SK-N-SH treated with all-trans-retinoic acid at 6 μM for 48 hours (cell line): ENCODE results near the gene RNFT2.

Experiments
- ATAC-seq: fragments of 200-7000 bp; cut with Tn5 transposase; 3 replicates; pipeline ENCODE4 v1.9.1; 2020; ENCODE audit warnings: mild to moderate bottlenecking, moderate library complexity
- ARNTL ChIP-seq: fragments of 450-650 bp; formaldehyde crosslinking; IDR thresholded peaks from 2 replicates; pipeline ENCODE4 v1.5.0; 2020; ENCODE audit warnings: low read depth, mild to moderate bottlenecking, moderate library complexity, borderline replicate concordance
- BACH2 ChIP-seq: fragments of 250-450 bp; sonication (Bioruptor Pico); IDR thresholded peaks from 2 replicates; pipeline ENCODE4 v1.9.0; 2021; ENCODE audit warnings: mild to moderate bottlenecking, borderline replicate concordance
- CSDC2 ChIP-seq: fragments of 250-450 bp; sonication (Bioruptor Pico); IDR thresholded peaks from 2 replicates; pipeline ENCODE4 v1.5.0; 2020; ENCODE audit warnings: mild to moderate bottlenecking, moderate library complexity
- CSRNP3 ChIP-seq: fragments of 250-450 bp; sonication (Bioruptor Pico); IDR thresholded peaks from 2 replicates; pipeline ENCODE4 v1.5.1; 2021; ENCODE audit warnings: mild to moderate bottlenecking, moderate library complexity
- ESRRG ChIP-seq: fragments of 250-450 bp; sonication (Bioruptor Pico); IDR thresholded peaks from 2 replicates; pipeline ENCODE4 v1.6.1; 2021; ENCODE audit warnings: mild to moderate bottlenecking
- GLIS3 ChIP-seq: fragments of 250-450 bp; sonication (Bioruptor Pico); IDR thresholded peaks from 2 replicates; pipeline ENCODE4 v1.5.0; 2020; ENCODE audit warnings: mild to moderate bottlenecking, moderate library complexity
- ISL1 ChIP-seq: fragments of 250-450 bp; sonication (Bioruptor Pico); IDR thresholded peaks from 2 replicates; pipeline ENCODE4 v2.1.2; 2022; ENCODE audit warnings: mild to moderate bottlenecking, moderate library complexity
- OSR1 ChIP-seq: fragments of 250-450 bp; sonication (Bioruptor Pico); IDR thresholded peaks from 2 replicates; pipeline ENCODE4 v1.8.0; 2022; ENCODE audit warnings: moderate library complexity, mild to moderate bottlenecking, inconsistent platforms
- PATZ1 ChIP-seq: fragments of 250-450 bp; sonication (Bioruptor Pico); IDR thresholded peaks from 2 replicates; pipeline ENCODE4 v1.8.0; 2020; ENCODE audit warnings: mild to moderate bottlenecking, moderate library complexity, borderline replicate concordance
- PPARA ChIP-seq: fragments of 250-450 bp; sonication (Bioruptor Pico); IDR thresholded peaks from 2 replicates; pipeline ENCODE4 v1.5.0; 2020; ENCODE audit warnings: mild to moderate bottlenecking, borderline replicate concordance
- RARB ChIP-seq: fragments of 250-450 bp; sonication (Bioruptor Pico); IDR thresholded peaks from 2 replicates; pipeline ENCODE4 v1.8.0; 2021; ENCODE audit warnings: mild to moderate bottlenecking, moderate library complexity
- SNAI2 ChIP-seq: fragments of 250-450 bp; sonication (Bioruptor Pico); IDR thresholded peaks from 2 replicates; pipeline ENCODE4 v1.5.0; 2020; ENCODE audit warnings: mild to moderate bottlenecking, moderate library complexity
- TCF4 ChIP-seq: fragments of 250-450 bp; sonication (Bioruptor Pico); IDR thresholded peaks from 2 replicates; pipeline ENCODE4 v1.8.0; 2021; ENCODE audit warnings: mild to moderate bottlenecking, moderate library complexity, borderline replicate concordance
- TOX ChIP-seq: fragments of 250-450 bp; sonication (Bioruptor Pico); IDR thresholded peaks from 2 replicates; pipeline ENCODE4 v1.8.0; 2021; ENCODE audit warnings: mild to moderate bottlenecking, moderate library complexity, borderline replicate concordance
- ZC3H10 ChIP-seq: fragments of 250-450 bp; sonication (Bioruptor Pico); IDR thresholded peaks from 2 replicates; pipeline ENCODE4 v1.5.1; 2021; ENCODE audit warnings: mild to moderate bottlenecking, moderate library complexity
- ZFP3 ChIP-seq: fragments of 250-450 bp; sonication (Bioruptor Pico); IDR thresholded peaks from 2 replicates; pipeline ENCODE4 v1.5.0; 2020; ENCODE audit warnings: mild to moderate bottlenecking, moderate library complexity
- ZFP30 ChIP-seq: fragments of 450-650 bp; formaldehyde crosslinking; IDR thresholded peaks from 2 replicates; pipeline ENCODE4 v1.5.0; 2022; ENCODE audit warnings: mild to moderate bottlenecking, moderate library complexity
- ZNF565 ChIP-seq: fragments of 450-650 bp; formaldehyde crosslinking; conservative IDR thresholded peaks from 2 replicates; pipeline ENCODE4 v1.5.0; 2020; ENCODE audit warnings: low read depth, mild to moderate bottlenecking, moderate library complexity
- ZNF70 ChIP-seq: fragments of 450-650 bp; formaldehyde crosslinking; IDR thresholded peaks from 2 replicates; pipeline ENCODE4 v1.5.0; 2020; ENCODE audit warnings: mild to moderate bottlenecking, moderate library complexity
- ZNF8 ChIP-seq: fragments of 450-650 bp; formaldehyde crosslinking; IDR thresholded peaks from 2 replicates; pipeline ENCODE4 v1.5.0; 2020; ENCODE audit warnings: mild to moderate bottlenecking, moderate library complexity
- TF ChIP-seq, protein P1 (sequence below): fragments of 250-450 bp; sonication (Bioruptor Pico); IDR thresholded peaks from 2 replicates; pipeline ENCODE4 v1.8.0; 2021; ENCODE audit warnings: low read depth, mild to moderate bottlenecking, moderate library complexity, borderline replicate concordance

RNFT2 gene

DNA sequence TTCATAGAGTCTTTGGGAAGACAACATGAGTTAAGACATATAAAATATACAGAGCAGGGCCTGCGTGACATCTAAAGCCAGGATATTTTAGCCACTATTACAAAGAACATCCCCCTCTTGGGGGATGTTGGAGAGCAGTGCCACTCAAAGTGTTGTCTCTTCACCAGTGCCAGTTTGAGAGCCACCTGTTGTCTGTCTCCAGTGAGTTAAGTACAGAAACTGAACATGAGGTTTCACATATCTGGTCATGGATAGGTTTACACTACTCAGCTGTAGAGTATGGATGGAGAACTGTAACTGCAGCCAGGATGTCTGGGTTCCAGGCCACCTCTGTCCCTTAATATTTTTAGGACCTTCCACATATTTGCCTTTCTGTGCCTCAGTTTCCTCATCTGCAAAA, 39.1 kb downstream of the RNFT2 start:
- no peak for TF ChIP-seq ARNTL (CRISPR knock-in tag)
- TF ChIP-seq CSRNP3 (CRISPR knock-in tag): no peak
- no peak for TF ChIP-seq PPARA
- TF ChIP-seq ZNF70: no peak
- no peak for TF ChIP-seq ZNF8
- no peak for TF ChIP-seq PATZ1
- no peak for TF ChIP-seq ZFP3
- no peak for TF ChIP-seq OSR1 (CRISPR knock-in tag)
- TF ChIP-seq TOX: no peak
- TF ChIP-seq TCF4 (CRISPR knock-in tag): no peak
- TF ChIP-seq ZFP30 (CRISPR knock-in tag): no peak
- TF ChIP-seq, protein P1, sequence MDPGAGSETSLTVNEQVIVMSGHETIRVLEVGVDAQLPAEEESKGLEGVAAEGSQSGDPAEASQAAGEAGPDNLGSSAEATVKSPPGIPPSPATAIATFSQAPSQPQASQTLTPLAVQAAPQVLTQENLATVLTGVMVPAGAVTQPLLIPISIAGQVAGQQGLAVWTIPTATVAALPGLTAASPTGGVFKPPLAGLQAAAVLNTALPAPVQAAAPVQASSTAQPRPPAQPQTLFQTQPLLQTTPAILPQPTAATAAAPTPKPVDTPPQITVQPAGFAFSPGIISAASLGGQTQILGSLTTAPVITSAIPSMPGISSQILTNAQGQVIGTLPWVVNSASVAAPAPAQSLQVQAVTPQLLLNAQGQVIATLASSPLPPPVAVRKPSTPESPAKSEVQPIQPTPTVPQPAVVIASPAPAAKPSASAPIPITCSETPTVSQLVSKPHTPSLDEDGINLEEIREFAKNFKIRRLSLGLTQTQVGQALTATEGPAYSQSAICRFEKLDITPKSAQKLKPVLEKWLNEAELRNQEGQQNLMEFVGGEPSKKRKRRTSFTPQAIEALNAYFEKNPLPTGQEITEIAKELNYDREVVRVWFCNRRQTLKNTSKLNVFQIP (CRISPR knock-in tag): no peak
- TF ChIP-seq, all 23 proteins: peak for 0
- no peak for ATAC-seq

- ATAC-seq: no peak
- TF ChIP-seq BACH2 (CRISPR knock-in tag) (no peak), SNAI2 (CRISPR knock-in tag) (no peak), ZNF565 (CRISPR knock-in tag) (no peak), ZNF70 (no peak), OSR1 (CRISPR knock-in tag) (no peak), TOX (no peak), ZFP3 (no peak), ISL1 (CRISPR knock-in tag) (no peak), TCF4 (CRISPR knock-in tag) (no peak), ZNF8 (no peak), RARB (CRISPR knock-in tag) (no peak), PATZ1 (no peak), ARNTL (CRISPR knock-in tag) (no peak), GLIS3 (CRISPR knock-in tag) (no peak), ZC3H10 (CRISPR knock-in tag) (no peak), ESRRG (CRISPR knock-in tag) (no peak), PPARA (no peak), ZFP30 (CRISPR knock-in tag) (no peak)
- TF ChIP-seq, protein P1 (CRISPR knock-in tag): no peak
These were observed 41.5 kb downstream of the RNFT2 start for GRCh38 chr12:116779597-116779996.

DNA sequence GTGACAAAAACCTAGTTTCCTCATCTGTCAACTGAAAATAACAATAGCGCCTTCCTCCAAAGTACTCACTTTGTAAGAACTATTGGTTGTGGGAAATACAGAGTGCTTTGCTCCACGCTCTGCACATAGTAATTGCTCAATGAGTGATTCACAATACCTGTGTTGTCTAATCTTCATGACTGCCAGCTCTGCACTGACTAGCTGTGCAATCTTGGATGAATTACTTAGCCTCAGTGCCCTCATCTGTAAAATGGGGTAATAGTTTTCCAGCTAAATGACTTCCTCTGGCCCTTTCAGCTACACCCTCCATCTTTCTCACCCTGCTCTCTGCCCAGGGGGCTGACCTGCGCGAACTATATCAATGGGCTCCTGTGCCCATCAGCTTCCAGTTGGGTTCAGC, 42.8 kb downstream of the RNFT2 start:
- TF ChIP-seq ZFP30 (CRISPR knock-in tag) (no peak), CSDC2 (CRISPR knock-in tag) (no peak), RARB (CRISPR knock-in tag) (no peak), ZC3H10 (CRISPR knock-in tag) (no peak), ZFP3 (no peak), ZNF8 (no peak), ZNF70 (no peak), TOX (no peak), ARNTL (CRISPR knock-in tag) (no peak), CSRNP3 (CRISPR knock-in tag) (no peak), ZNF565 (CRISPR knock-in tag) (no peak), PPARA (no peak)
- TF ChIP-seq, protein P1 (CRISPR knock-in tag): no peak
- TF ChIP-seq, all 23 proteins: peak for 0
- no peak for ATAC-seq
